CD14-positive monocyte (primary cell): ENCODE data around the gene RAB3IP. TPM values are rescaled to one million over a fixed set of nuclear protein-coding genes. Genes with fewer than 3 reads are reported as not detected.
A peak's percentile ranks its signal among the peaks of the same experiment; 100 is the strongest.

Source experiments
- DNase-seq, 3 donors: peaks; one replicate each; pipeline ENCODE4 v3.0.0-alpha.2; 2011 to 2022
- H2AFZ ChIP-seq: 2 replicates; pipeline ENCODE4 v1.6.0; 2012; ENCODE audit warnings: mild to moderate bottlenecking, low read depth, low read length, inconsistent platforms; ENCODE audit not compliant: insufficient read depth, poor library complexity, severe bottlenecking
- H3K27ac ChIP-seq, 2 donors: 1 replicate in 1 of 2; 2 replicates in 1 of 2; pipeline ENCODE4 v1.5.1; 2012 to 2013; ENCODE audit warnings: low read length in 2 of 2, control low read depth in 1 of 2, inconsistent platforms in 1 of 2, low read depth in 1 of 2, mild to moderate bottlenecking in 1 of 2
- H3K27me3 ChIP-seq, 2 donors: one replicate each; pipeline versions ENCODE4 v1.6.0 to v1.6.1; 2011 to 2013; ENCODE audit warnings: low read length in 2 of 2; ENCODE audit not compliant: control insufficient read depth in 2 of 2, insufficient read depth in 2 of 2
- H3K36me3 ChIP-seq, 2 donors: replicated peaks in 1 of 2; 1 replicate in 1 of 2; 2 replicates in 1 of 2; pipeline versions ENCODE4 v1.5.1 to v1.6.1; 2012 to 2013; ENCODE audit warnings: low read length in 2 of 2, control low read depth in 1 of 2, inconsistent platforms in 1 of 2, mild to moderate bottlenecking in 1 of 2; ENCODE audit not compliant: insufficient read depth in 2 of 2, control insufficient read depth in 1 of 2
- H3K4me1 ChIP-seq, 2 donors: 1 replicate in 1 of 2; 2 replicates in 1 of 2; pipeline versions ENCODE4 v1.5.1 to v1.6.1; 2012 to 2013; ENCODE audit warnings: low read length in 2 of 2, control low read depth in 1 of 2, inconsistent platforms in 1 of 2, mild to moderate bottlenecking in 1 of 2, moderate library complexity in 1 of 2; ENCODE audit not compliant: insufficient read depth in 2 of 2, control insufficient read depth in 1 of 2
- H3K4me2 ChIP-seq: replicated peaks from 2 replicates; pipeline ENCODE3; 2012; ENCODE audit warnings: low read length, moderate library complexity, mild to moderate bottlenecking; ENCODE audit not compliant: poor library complexity, severe bottlenecking; ENCODE audit errors: extremely low read depth
- H3K4me3 ChIP-seq, 3 experiments: fragments of 200-600 bp in 1 of 3; sonication (generic) in 1 of 3; replicated peaks in 1 of 3; 1 replicate in 2 of 3; 2 replicates in 1 of 3; pipeline ENCODE4 v1.5.1; 2011 to 2013; ENCODE audit warnings: low read length in 3 of 3, mild to moderate bottlenecking in 3 of 3, control low read depth in 2 of 3, low read depth in 2 of 3, inconsistent platforms in 1 of 3, moderate library complexity in 1 of 3
- H3K79me2 ChIP-seq: 2 replicates; pipeline ENCODE4 v1.6.0; 2012; ENCODE audit warnings: mild to moderate bottlenecking, control low read depth, inconsistent platforms, low read length, moderate library complexity; ENCODE audit not compliant: insufficient read depth
- H3K9ac ChIP-seq: 2 replicates; pipeline ENCODE4 v1.6.0; 2017; ENCODE audit warnings: low read length, mild to moderate bottlenecking; ENCODE audit not compliant: insufficient read depth, poor library complexity, severe bottlenecking
- H3K9me3 ChIP-seq, 2 donors: replicated peaks in 1 of 2; 1 replicate in 1 of 2; 2 replicates in 1 of 2; pipeline versions ENCODE4 v1.5.1 to v1.6.1; 2012 to 2013; ENCODE audit warnings: low read length in 2 of 2, control low read depth in 1 of 2; ENCODE audit not compliant: control insufficient read depth in 1 of 2, insufficient read depth in 1 of 2
- H4K20me1 ChIP-seq: 2 replicates; pipeline ENCODE4 v1.6.0; 2012; ENCODE audit warnings: mild to moderate bottlenecking, low read length, control low read depth, moderate library complexity; ENCODE audit not compliant: insufficient read depth
- H3K27ac Mint-ChIP-seq, 7 donors: one replicate each; pipeline ENCODE4 v1.8.0; 2020; ENCODE audit warnings: mild to moderate bottlenecking in 7 of 7, mixed read lengths in 7 of 7, moderate library complexity in 6 of 7, inconsistent platforms in 2 of 7
- H3K27me3 Mint-ChIP-seq, 3 donors: one replicate each; pipeline ENCODE4 v1.8.0; 2021 to 2022; ENCODE audit warnings: low read depth in 3 of 3, mild to moderate bottlenecking in 3 of 3, mixed read lengths in 3 of 3, moderate library complexity in 3 of 3, inconsistent platforms in 1 of 3
- H3K36me3 Mint-ChIP-seq, 2 donors: one replicate each; pipeline ENCODE4 v1.8.0; 2020; ENCODE audit warnings: mixed read lengths in 2 of 2, inconsistent platforms in 1 of 2, mild to moderate bottlenecking in 1 of 2
- H3K4me1 Mint-ChIP-seq: one replicate; pipeline ENCODE4 v1.8.0; 2020; ENCODE audit warnings: mild to moderate bottlenecking, mixed read lengths
- H3K4me3 Mint-ChIP-seq, 2 donors: one replicate each; pipeline ENCODE4 v1.8.0; 2020; ENCODE audit warnings: mild to moderate bottlenecking in 2 of 2, mixed read lengths in 2 of 2, moderate library complexity in 1 of 2
- H3K9me3 Mint-ChIP-seq, 7 donors: one replicate each; pipeline ENCODE4 v1.8.0; 2020 to 2022; ENCODE audit warnings: mixed read lengths in 7 of 7, mild to moderate bottlenecking in 6 of 7, moderate library complexity in 6 of 7, inconsistent platforms in 2 of 7
- CTCF ChIP-seq: fragments of 200-600 bp; IDR thresholded peaks from one replicate; pipeline ENCODE4 v1.8.0; 2022; ENCODE audit warnings: antibody characterized with exemption, mild to moderate bottlenecking
- WGBS: methylation state at CpG from one replicate; pipeline ENCODE4 v1.1.5; 2013; ENCODE audit warnings: missing lambda C conversion rate; ENCODE audit not compliant: insufficient coverage; 5-methylcytosine and 5-hydroxymethylcytosine counted together
- intact Hi-C, 2 donors: fragments of 100-400 bp; cut with micrococcal nuclease; formaldehyde crosslinking; loops; one replicate each; pipeline versions ENCODE4 v1.15.0 to v1.15.1; 2023
- polyA plus RNA-seq, 3 donors: library from polyadenylated mRNA; depleted of rRNA in 1 of 3; unstranded in 2 of 3; stranded (reverse) in 1 of 3; fragments of 300-500 nt in 2 of 3; fragments of >200 nt in 1 of 3; fragmentation: Illumina TruSeq in 2 of 3; gene quantifications; 1 replicate in 2 of 3; 2 replicates in 1 of 3; pipeline ENCODE4 v1.2.3, GENCODE V29; 2012 to 2021

The RAB3IP gene
- polyA plus RNA-seq, 3 donors = 8.2 to 14.8 (median 9.4) TPM

- Mint-ChIP-seq H3K36me3 (no peaks in the 10 kb centered on the region), H3K27ac (peak overlapping the region in 6 of 7 donors; percentile 32 to 83 (median 59)), H3K4me3 (peak overlapping the region; percentile 77 to 95), H3K27me3 (peaks cover 0 to 12% (median 1%) of the 10 kb centered on the region in 3 donors), H3K9me3 (peaks cover 0 to 2% (median 0%) of the 10 kb centered on the region in 7 donors), H3K4me1 (peaks cover 20% of the 10 kb centered on the region)
- Histone ChIP-seq H2AFZ (peak overlapping the region; percentile 82), H3K4me1 (peaks cover 10 to 18% of the 10 kb centered on the region in 2 donors), H4K20me1 (no peaks in the 10 kb centered on the region), H3K27me3 (peaks cover 0 to 9% of the 10 kb centered on the region in 2 donors), H3K4me3 (peak overlapping the region; percentile 53 to 94 (median 62)), H3K36me3 (no peaks in the 10 kb centered on the region), H3K27ac (peak overlapping the region in 1 of 2 donors; percentile 20), H3K9ac (peak overlapping the region; percentile 64), H3K9me3 (no peaks in the 10 kb centered on the region), H3K79me2 (peaks cover 19% of the 10 kb centered on the region), H3K4me2 (peak overlapping the region; percentile 91)
- peak; percentile 26 to 80 (median 27) for DNase-seq
- intact Hi-C loops = no loop called here
- no peak for TF ChIP-seq CTCF
- under 1% methylated on average over 61 of the region's 66 CpGs for WGBS
Observed at GRCh38 chr12:69739287-69740191, 879 bp downstream of the RAB3IP start.

- Mint-ChIP-seq H3K4me3 (no peak overlapping the region), H3K4me1 (peaks cover 18% of the 10 kb centered on the region), H3K36me3 (peaks cover 1 to 3% of the 10 kb centered on the region in 2 donors), H3K27ac (no peak overlapping the region), H3K9me3 (peaks cover 0 to 3% (median 0%) of the 10 kb centered on the region in 7 donors), H3K27me3 (peaks cover 0 to 2% (median under 1%) of the 10 kb centered on the region in 3 donors)
- intact Hi-C loops = no loop called here
- no peaks in the 10 kb centered on the region for H3K9me3 ChIP-seq
- no peaks in the 10 kb centered on the region for H4K20me1 ChIP-seq
- no peak for DNase-seq
- no peaks in the 10 kb centered on the region for H3K27me3 ChIP-seq
- TF ChIP-seq CTCF = no peak
- WGBS = no CpG with 5 or more reads among the region's 4 CpGs
- H3K79me2 ChIP-seq = peaks cover 19% of the 10 kb centered on the region
- H2AFZ ChIP-seq = no peak overlapping the region
- peaks cover 6 to 15% of the 10 kb centered on the region in 2 donors for H3K4me1 ChIP-seq
- no peak overlapping the region for H3K9ac ChIP-seq
- no peak overlapping the region for H3K4me3 ChIP-seq
- no peak overlapping the region for H3K4me2 ChIP-seq
- H3K36me3 ChIP-seq = no peaks in the 10 kb centered on the region
- H3K27ac ChIP-seq = no peak overlapping the region
Observed at GRCh38 chr12:69744109-69744508, 5.4 kb downstream of the RAB3IP start.
